Cardiac fibroblast (primary cell): ENCODE measurements around the gene IL1RAP.

Experiments used
- DNase-seq, 2 donors: peaks; one replicate each; pipeline versions ENCODE4 v3.0.0 to v3.0.0-alpha.2; 2010; ENCODE audit warnings: low read depth in 2 of 2
- H3K4me3 ChIP-seq, 2 donors: replicated peaks in 1 of 2; 1 replicate in 1 of 2; 2 replicates in 1 of 2; pipeline ENCODE4 v1.5.1; 2011; ENCODE audit warnings: low read depth in 2 of 2, low read length in 2 of 2, mild to moderate bottlenecking in 2 of 2, moderate library complexity in 1 of 2
- CTCF ChIP-seq: IDR thresholded peaks from one replicate; pipeline ENCODE4 v1.5.1; 2011; ENCODE audit warnings: low read depth, mild to moderate bottlenecking, low read length, inconsistent platforms

The IL1RAP gene

GRCh38 chr3:190692256-190692655 is 178.4 kb downstream of the IL1RAP start:
- no peak overlapping the region for H3K4me3 ChIP-seq
- TF ChIP-seq CTCF = no peak
- DNase-seq = no peak

- DNase-seq = no peak
- no peak for TF ChIP-seq CTCF
- H3K4me3 ChIP-seq = no peak overlapping the region
These were observed 180.6 kb downstream of the IL1RAP start for GRCh38 chr3:190694335-190695001.

GRCh38 chr3:190695225-190695624 is 181.3 kb downstream of the IL1RAP start:
- H3K4me3 ChIP-seq = no peak overlapping the region
- no peak for DNase-seq
- TF ChIP-seq CTCF = no peak

- DNase-seq = no peak
- no peak for TF ChIP-seq CTCF
- no peak overlapping the region for H3K4me3 ChIP-seq
These were observed 182.1 kb downstream of the IL1RAP start for GRCh38 chr3:190695994-190696393.

- peak; percentile 57 for TF ChIP-seq CTCF
- peak; percentile 68 to 79 for DNase-seq
- H3K4me3 ChIP-seq = no peak overlapping the region
These were observed 183.1 kb downstream of the IL1RAP start for GRCh38 chr3:190696777-190697501.

- TF ChIP-seq CTCF = no peak
- DNase-seq = no peak
- no peak overlapping the region for H3K4me3 ChIP-seq
These were observed 183.6 kb downstream of the IL1RAP start for GRCh38 chr3:190697502-190697830.
